GM12801 (cell line): ENCODE measurements around the gene KIAA0232.

ENCODE experiments used
- CTCF ChIP-seq: IDR thresholded peaks from one replicate; pipeline ENCODE4 v1.5.1; 2011; ENCODE audit warnings: control low read depth; ENCODE audit not compliant: insufficient read length; ENCODE audit errors: extremely low read depth

Gene KIAA0232

GRCh38 chr4:6795821-6796220 is 13.3 kb downstream of the KIAA0232 start:
- TF ChIP-seq CTCF, result no peak

GRCh38 chr4:6799091-6799490 is 16.6 kb downstream of the KIAA0232 start:
- no peak for TF ChIP-seq CTCF

GRCh38 chr4:6802025-6802424 is 19.5 kb downstream of the KIAA0232 start:
- TF ChIP-seq CTCF, result no peak

- TF ChIP-seq CTCF, result no peak
These were observed 20.1 kb downstream of the KIAA0232 start for GRCh38 chr4:6802626-6803025.

GRCh38 chr4:6803246-6803645 is 20.7 kb downstream of the KIAA0232 start:
- TF ChIP-seq CTCF, result no peak

GRCh38 chr4:6804082-6804752 is 21.7 kb downstream of the KIAA0232 start:
- TF ChIP-seq CTCF, result no peak

GRCh38 chr4:6806924-6807626 is 24.5 kb downstream of the KIAA0232 start:
- no peak for TF ChIP-seq CTCF
